IPS-15b (cell line): ENCODE data around the gene SRXN1.

Experiments
- H3K27me3 ChIP-seq: one replicate; pipeline ENCODE4 v1.6.1; 2013; ENCODE audit warnings: low read length; ENCODE audit not compliant: control insufficient read depth, insufficient read depth
- H3K36me3 ChIP-seq: one replicate; pipeline ENCODE4 v1.6.1; 2013; ENCODE audit warnings: low read length; ENCODE audit not compliant: control insufficient read depth, insufficient read depth
- H3K4me1 ChIP-seq: one replicate; pipeline ENCODE4 v1.6.1; 2013; ENCODE audit warnings: mild to moderate bottlenecking, low read length; ENCODE audit not compliant: control insufficient read depth, insufficient read depth
- H3K4me3 ChIP-seq: one replicate; pipeline ENCODE4 v1.5.1; 2013; ENCODE audit warnings: low read depth, low read length
- H3K9ac ChIP-seq: one replicate; pipeline ENCODE4 v1.6.1; 2013; ENCODE audit warnings: low read depth, mild to moderate bottlenecking, low read length
- H3K9me3 ChIP-seq: one replicate; pipeline ENCODE4 v1.6.1; 2013; ENCODE audit warnings: mild to moderate bottlenecking, low read length; ENCODE audit not compliant: control insufficient read depth, insufficient read depth

SRXN1 gene

GRCh38 chr20:638579-638978, 14.4 kb downstream of the SRXN1 start:
- Histone ChIP-seq H3K9me3 (no peaks in the 10 kb centered on the region), H3K9ac (no peak overlapping the region), H3K27me3 (no peaks in the 10 kb centered on the region), H3K4me1 (peaks cover 2% of the 10 kb centered on the region), H3K4me3 (no peak overlapping the region), H3K36me3 (no peaks in the 10 kb centered on the region)

- Histone ChIP-seq H3K27me3 (no peaks in the 10 kb centered on the region), H3K4me1 (no peaks in the 10 kb centered on the region), H3K9ac (no peak overlapping the region), H3K36me3 (no peaks in the 10 kb centered on the region), H3K4me3 (no peak overlapping the region), H3K9me3 (no peaks in the 10 kb centered on the region)
Measured at GRCh38 chr20:637559-637958, 15.4 kb downstream of the SRXN1 start.

- Histone ChIP-seq H3K4me3 (no peak overlapping the region), H3K9ac (no peak overlapping the region), H3K36me3 (no peaks in the 10 kb centered on the region), H3K27me3 (no peaks in the 10 kb centered on the region), H3K4me1 (no peaks in the 10 kb centered on the region), H3K9me3 (no peaks in the 10 kb centered on the region)
Measured at GRCh38 chr20:635893-636338, 17.1 kb downstream of the SRXN1 start.

- Histone ChIP-seq H3K4me1 (no peaks in the 10 kb centered on the region), H3K4me3 (no peak overlapping the region), H3K36me3 (no peaks in the 10 kb centered on the region), H3K9ac (no peak overlapping the region), H3K27me3 (no peaks in the 10 kb centered on the region), H3K9me3 (no peaks in the 10 kb centered on the region)
Measured at GRCh38 chr20:635028-635892, 17.7 kb downstream of the SRXN1 start.

- Histone ChIP-seq H3K36me3 (no peaks in the 10 kb centered on the region), H3K4me3 (no peak overlapping the region), H3K9me3 (no peaks in the 10 kb centered on the region), H3K9ac (no peak overlapping the region), H3K27me3 (no peaks in the 10 kb centered on the region), H3K4me1 (no peaks in the 10 kb centered on the region)
Measured at GRCh38 chr20:634148-634925, 18.7 kb downstream of the SRXN1 start.

- no peak overlapping the region for H3K4me3 ChIP-seq
Measured at GRCh38 chr20:631101-631500, 21.9 kb downstream of the SRXN1 start.

GRCh38 chr20:626579-626978, 26.4 kb downstream of the SRXN1 start:
- Histone ChIP-seq H3K4me1 (no peaks in the 10 kb centered on the region), H3K27me3 (peaks cover 3% of the 10 kb centered on the region), H3K9me3 (no peaks in the 10 kb centered on the region), H3K4me3 (no peak overlapping the region), H3K9ac (no peak overlapping the region), H3K36me3 (no peaks in the 10 kb centered on the region)

More at GRCh38 chr20:631101-631500, 21.9 kb downstream of the SRXN1 start:
- Histone ChIP-seq H3K27me3 (no peaks in the 10 kb centered on the region), H3K9me3 (no peaks in the 10 kb centered on the region), H3K9ac (no peak overlapping the region), H3K4me1 (no peaks in the 10 kb centered on the region), H3K36me3 (no peaks in the 10 kb centered on the region)

GRCh38 chr20:625360-625932, 27.6 kb downstream of the SRXN1 start:
- H3K36me3 ChIP-seq, result no peaks in the 10 kb centered on the region
- H3K4me1 ChIP-seq, result peaks cover 7% of the 10 kb centered on the region
- H3K4me3 ChIP-seq, result no peak overlapping the region
- H3K27me3 ChIP-seq, result peaks cover 3% of the 10 kb centered on the region
- no peak overlapping the region for H3K9ac ChIP-seq
- H3K9me3 ChIP-seq, result no peaks in the 10 kb centered on the region

- Histone ChIP-seq H3K36me3 (no peaks in the 10 kb centered on the region), H3K4me1 (peaks cover 7% of the 10 kb centered on the region), H3K9ac (no peak overlapping the region), H3K4me3 (no peak overlapping the region), H3K9me3 (no peaks in the 10 kb centered on the region), H3K27me3 (peaks cover 3% of the 10 kb centered on the region)
Measured at GRCh38 chr20:623704-624103, 29.3 kb downstream of the SRXN1 start.

- peaks cover 3% of the 10 kb centered on the region for H3K27me3 ChIP-seq
- H3K9me3 ChIP-seq, result no peaks in the 10 kb centered on the region
- no peak overlapping the region for H3K4me3 ChIP-seq
- peaks cover 7% of the 10 kb centered on the region for H3K4me1 ChIP-seq
- no peaks in the 10 kb centered on the region for H3K36me3 ChIP-seq
- no peak overlapping the region for H3K9ac ChIP-seq
Measured at GRCh38 chr20:623021-623420, 30.0 kb downstream of the SRXN1 start.

GRCh38 chr20:622161-622560, 30.8 kb downstream of the SRXN1 start:
- no peaks in the 10 kb centered on the region for H3K36me3 ChIP-seq
- H3K9me3 ChIP-seq, result no peaks in the 10 kb centered on the region
- no peak overlapping the region for H3K4me3 ChIP-seq
- H3K4me1 ChIP-seq, result peaks cover 7% of the 10 kb centered on the region
- peaks cover 3% of the 10 kb centered on the region for H3K27me3 ChIP-seq
- no peak overlapping the region for H3K9ac ChIP-seq
